CD14-positive monocyte (primary cell): ENCODE results near the gene CAPN1. TPM values are rescaled to one million over a fixed set of nuclear protein-coding genes. Genes with fewer than 3 reads are reported as not detected.

Experiments
- DNase-seq, 3 donors: peaks; one replicate each; pipeline ENCODE4 v3.0.0-alpha.2; 2011 to 2022
- H2AFZ ChIP-seq: 2 replicates; pipeline ENCODE4 v1.6.0; 2012; ENCODE audit warnings: mild to moderate bottlenecking, low read depth, low read length, inconsistent platforms; ENCODE audit not compliant: insufficient read depth, poor library complexity, severe bottlenecking
- H3K27ac ChIP-seq, 2 donors: 1 replicate in 1 of 2; 2 replicates in 1 of 2; pipeline ENCODE4 v1.5.1; 2012 to 2013; ENCODE audit warnings: low read length in 2 of 2, control low read depth in 1 of 2, inconsistent platforms in 1 of 2, low read depth in 1 of 2, mild to moderate bottlenecking in 1 of 2
- H3K27me3 ChIP-seq, 2 donors: one replicate each; pipeline versions ENCODE4 v1.6.0 to v1.6.1; 2011 to 2013; ENCODE audit warnings: low read length in 2 of 2; ENCODE audit not compliant: control insufficient read depth in 2 of 2, insufficient read depth in 2 of 2
- H3K36me3 ChIP-seq, 2 donors: replicated peaks in 1 of 2; 1 replicate in 1 of 2; 2 replicates in 1 of 2; pipeline versions ENCODE4 v1.5.1 to v1.6.1; 2012 to 2013; ENCODE audit warnings: low read length in 2 of 2, control low read depth in 1 of 2, inconsistent platforms in 1 of 2, mild to moderate bottlenecking in 1 of 2; ENCODE audit not compliant: insufficient read depth in 2 of 2, control insufficient read depth in 1 of 2
- H3K4me1 ChIP-seq, 2 donors: 1 replicate in 1 of 2; 2 replicates in 1 of 2; pipeline versions ENCODE4 v1.5.1 to v1.6.1; 2012 to 2013; ENCODE audit warnings: low read length in 2 of 2, control low read depth in 1 of 2, inconsistent platforms in 1 of 2, mild to moderate bottlenecking in 1 of 2, moderate library complexity in 1 of 2; ENCODE audit not compliant: insufficient read depth in 2 of 2, control insufficient read depth in 1 of 2
- H3K4me2 ChIP-seq: replicated peaks from 2 replicates; pipeline ENCODE3; 2012; ENCODE audit warnings: low read length, moderate library complexity, mild to moderate bottlenecking; ENCODE audit not compliant: poor library complexity, severe bottlenecking; ENCODE audit errors: extremely low read depth
- H3K4me3 ChIP-seq, 3 experiments: fragments of 200-600 bp in 1 of 3; sonication (generic) in 1 of 3; replicated peaks in 1 of 3; 1 replicate in 2 of 3; 2 replicates in 1 of 3; pipeline ENCODE4 v1.5.1; 2011 to 2013; ENCODE audit warnings: low read length in 3 of 3, mild to moderate bottlenecking in 3 of 3, control low read depth in 2 of 3, low read depth in 2 of 3, inconsistent platforms in 1 of 3, moderate library complexity in 1 of 3
- H3K79me2 ChIP-seq: 2 replicates; pipeline ENCODE4 v1.6.0; 2012; ENCODE audit warnings: mild to moderate bottlenecking, control low read depth, inconsistent platforms, low read length, moderate library complexity; ENCODE audit not compliant: insufficient read depth
- H3K9ac ChIP-seq: 2 replicates; pipeline ENCODE4 v1.6.0; 2017; ENCODE audit warnings: low read length, mild to moderate bottlenecking; ENCODE audit not compliant: insufficient read depth, poor library complexity, severe bottlenecking
- H3K9me3 ChIP-seq, 2 donors: replicated peaks in 1 of 2; 1 replicate in 1 of 2; 2 replicates in 1 of 2; pipeline versions ENCODE4 v1.5.1 to v1.6.1; 2012 to 2013; ENCODE audit warnings: low read length in 2 of 2, control low read depth in 1 of 2; ENCODE audit not compliant: control insufficient read depth in 1 of 2, insufficient read depth in 1 of 2
- H4K20me1 ChIP-seq: 2 replicates; pipeline ENCODE4 v1.6.0; 2012; ENCODE audit warnings: mild to moderate bottlenecking, low read length, control low read depth, moderate library complexity; ENCODE audit not compliant: insufficient read depth
- H3K27ac Mint-ChIP-seq, 7 donors: one replicate each; pipeline ENCODE4 v1.8.0; 2020; ENCODE audit warnings: mild to moderate bottlenecking in 7 of 7, mixed read lengths in 7 of 7, moderate library complexity in 6 of 7, inconsistent platforms in 2 of 7
- H3K27me3 Mint-ChIP-seq, 3 donors: one replicate each; pipeline ENCODE4 v1.8.0; 2021 to 2022; ENCODE audit warnings: low read depth in 3 of 3, mild to moderate bottlenecking in 3 of 3, mixed read lengths in 3 of 3, moderate library complexity in 3 of 3, inconsistent platforms in 1 of 3
- H3K36me3 Mint-ChIP-seq, 2 donors: one replicate each; pipeline ENCODE4 v1.8.0; 2020; ENCODE audit warnings: mixed read lengths in 2 of 2, inconsistent platforms in 1 of 2, mild to moderate bottlenecking in 1 of 2
- H3K4me1 Mint-ChIP-seq: one replicate; pipeline ENCODE4 v1.8.0; 2020; ENCODE audit warnings: mild to moderate bottlenecking, mixed read lengths
- H3K4me3 Mint-ChIP-seq, 2 donors: one replicate each; pipeline ENCODE4 v1.8.0; 2020; ENCODE audit warnings: mild to moderate bottlenecking in 2 of 2, mixed read lengths in 2 of 2, moderate library complexity in 1 of 2
- H3K9me3 Mint-ChIP-seq, 7 donors: one replicate each; pipeline ENCODE4 v1.8.0; 2020 to 2022; ENCODE audit warnings: mixed read lengths in 7 of 7, mild to moderate bottlenecking in 6 of 7, moderate library complexity in 6 of 7, inconsistent platforms in 2 of 7
- CTCF ChIP-seq: fragments of 200-600 bp; IDR thresholded peaks from one replicate; pipeline ENCODE4 v1.8.0; 2022; ENCODE audit warnings: antibody characterized with exemption, mild to moderate bottlenecking
- WGBS: methylation state at CpG from one replicate; pipeline ENCODE4 v1.1.5; 2013; ENCODE audit warnings: missing lambda C conversion rate; ENCODE audit not compliant: insufficient coverage; 5-methylcytosine and 5-hydroxymethylcytosine counted together
- intact Hi-C, 2 donors: fragments of 100-400 bp; cut with micrococcal nuclease; formaldehyde crosslinking; loops; one replicate each; pipeline versions ENCODE4 v1.15.0 to v1.15.1; 2023
- polyA plus RNA-seq, 3 donors: library from polyadenylated mRNA; depleted of rRNA in 1 of 3; unstranded in 2 of 3; stranded (reverse) in 1 of 3; fragments of 300-500 nt in 2 of 3; fragments of >200 nt in 1 of 3; fragmentation: Illumina TruSeq in 2 of 3; gene quantifications; 1 replicate in 2 of 3; 2 replicates in 1 of 3; pipeline ENCODE4 v1.2.3, GENCODE V29; 2012 to 2021

CAPN1 gene
- polyA plus RNA-seq, 3 donors, result 128 to 140 (median 129) TPM

GRCh38 chr11:65183201-65183891 lies 1.6 kb downstream of the CAPN1 start:
- peaks cover 31 to 41% of the 10 kb centered on the region in 2 donors for H3K36me3 Mint-ChIP-seq
- peak overlapping the region; percentile 91 for H3K9ac ChIP-seq
- H4K20me1 ChIP-seq, result peaks cover 43% of the 10 kb centered on the region
- peaks cover 44% of the 10 kb centered on the region for H3K79me2 ChIP-seq
- peak overlapping the region in 1 of 3 experiments; percentile 91 for H3K4me3 ChIP-seq
- H3K27ac Mint-ChIP-seq, result no peak overlapping the region
- WGBS, result 79% methylated on average over 8 of the region's 19 CpGs
- peak overlapping the region in 1 of 2 donors; percentile 80 for H3K27ac ChIP-seq
- peaks cover 22 to 29% of the 10 kb centered on the region in 2 donors for H3K4me1 ChIP-seq
- H2AFZ ChIP-seq, result no peak overlapping the region
- peak overlapping the region in 1 of 2 donors; percentile 39 for H3K4me3 Mint-ChIP-seq
- H3K4me2 ChIP-seq, result peak overlapping the region; percentile 83
- no peak for DNase-seq
- no peaks in the 10 kb centered on the region for H3K9me3 ChIP-seq
- peaks cover 36% of the 10 kb centered on the region for H3K4me1 Mint-ChIP-seq
- TF ChIP-seq CTCF, result no peak
- H3K27me3 Mint-ChIP-seq, result no peaks in the 10 kb centered on the region
- intact Hi-C loops, result loop anchor here (5.0 kb wide), 3 partner anchors 36 to 71 kb away; partner anchors contain the start of gene TM7SF2 (in 1 of the 2)
- no peaks in the 10 kb centered on the region for H3K27me3 ChIP-seq
- H3K9me3 Mint-ChIP-seq, result peaks cover 0 to 3% (median 0%) of the 10 kb centered on the region in 7 donors
- H3K36me3 ChIP-seq, result peaks cover 31 to 48% of the 10 kb centered on the region in 2 donors

- H3K27ac ChIP-seq, result no peak overlapping the region
- H3K4me2 ChIP-seq, result no peak overlapping the region
- Mint-ChIP-seq H3K4me3 (no peak overlapping the region), H3K27ac (peak overlapping the region in 1 of 7 donors; percentile 45), H3K4me1 (peaks cover 38% of the 10 kb centered on the region), H3K36me3 (peaks cover 38 to 49% of the 10 kb centered on the region in 2 donors), H3K27me3 (no peaks in the 10 kb centered on the region), H3K9me3 (no peaks in the 10 kb centered on the region)
- no peaks in the 10 kb centered on the region for H3K27me3 ChIP-seq
- intact Hi-C loops, result loop anchor here (5.0 kb wide), 3 partner anchors 37 to 72 kb away; partner anchors contain the start of gene TM7SF2 (in 1 of the 2)
- H3K4me1 ChIP-seq, result peaks cover 22 to 29% of the 10 kb centered on the region in 2 donors
- no peaks in the 10 kb centered on the region for H3K9me3 ChIP-seq
- WGBS, result 98% methylated on average over 18 of the region's 22 CpGs
- peaks cover 39 to 56% of the 10 kb centered on the region in 2 donors for H3K36me3 ChIP-seq
- H3K9ac ChIP-seq, result no peak overlapping the region
- no peak overlapping the region for H3K4me3 ChIP-seq
- H3K79me2 ChIP-seq, result peaks cover 44% of the 10 kb centered on the region
- no peak for TF ChIP-seq CTCF
- no peak for DNase-seq
- H2AFZ ChIP-seq, result no peak overlapping the region
- H4K20me1 ChIP-seq, result peaks cover 48% of the 10 kb centered on the region
These were observed 2.4 kb downstream of the CAPN1 start for GRCh38 chr11:65184146-65184545.
